ENCODE results near the gene BTF3.
A peak's percentile ranks its signal among the peaks of the same experiment; 100 is the strongest.
"Not testable (repeated sequence)": the region's sequence is repeated elsewhere in the genome, so short reads cannot be mapped to it uniquely, and the experiment has no call there.

BTF3 gene

DNA sequence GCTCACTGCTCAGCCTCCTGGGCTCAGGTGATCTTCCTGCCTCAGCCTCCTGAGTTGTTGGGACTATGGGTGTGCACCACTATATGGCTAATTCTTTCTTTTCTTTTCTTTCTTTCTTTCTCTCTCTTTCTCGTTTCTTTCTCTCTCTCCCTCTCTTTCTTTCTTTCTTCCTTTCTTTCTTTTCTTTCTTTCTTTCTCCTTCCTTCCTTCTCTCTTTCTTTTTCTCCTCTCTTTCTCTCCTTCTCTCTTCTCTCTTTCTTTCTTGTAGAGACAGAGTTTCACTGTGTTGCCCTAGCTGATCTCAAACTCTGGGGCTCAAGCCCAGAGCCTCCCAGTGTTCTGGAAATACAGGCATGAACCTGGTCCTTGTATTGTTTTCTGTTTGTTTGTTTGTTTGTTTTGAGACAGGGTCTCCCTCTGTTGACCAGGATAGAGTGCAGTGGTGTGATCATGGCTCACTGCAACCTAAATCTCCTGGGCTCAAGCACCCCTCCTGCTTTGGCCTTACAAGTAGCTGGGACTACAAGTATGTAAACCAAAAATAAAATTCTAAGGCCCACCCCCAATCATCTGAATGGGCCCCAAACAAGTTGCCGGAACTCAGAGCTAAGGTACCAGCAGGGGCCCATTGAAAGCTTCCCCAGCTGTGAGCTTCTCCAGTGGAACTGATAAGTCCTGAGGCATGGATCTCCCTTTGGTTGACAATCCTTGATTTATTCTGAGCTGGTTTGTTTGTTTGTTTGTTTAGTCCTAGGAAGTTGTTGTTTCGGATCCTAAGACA is 11.9 kb upstream of the BTF3 start:
- no peak for DNase-seq (ENCODE audit: low read depth)

- not testable (repeated sequence) for DNase-seq (ENCODE audit: low read depth)
These were observed 11.0 kb upstream of the BTF3 start for GRCh38 chr5:73487257-73487656.

DNA sequence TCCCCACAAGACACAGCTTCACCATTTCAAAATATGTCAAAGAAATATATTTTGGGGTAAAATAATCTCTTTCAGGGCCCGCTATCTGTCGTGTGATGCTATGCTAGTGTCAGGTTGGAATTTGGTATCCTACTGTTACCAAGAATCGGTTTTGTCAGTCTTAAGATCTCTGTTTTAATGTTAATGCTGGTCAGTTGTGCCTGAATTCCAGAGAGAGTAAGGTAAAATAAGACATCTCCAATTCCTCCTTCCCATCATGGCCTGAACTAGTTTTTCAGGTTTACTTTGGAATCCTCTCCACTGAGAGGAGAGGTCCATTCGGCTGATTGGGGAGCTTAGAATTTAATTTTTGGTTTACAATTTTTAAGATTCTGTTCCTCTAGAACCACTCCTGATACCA is 10.4 kb upstream of the BTF3 start:
- no peak for DNase-seq (ENCODE audit: low read depth)

GRCh38 chr5:73488806-73489205 is 9.4 kb upstream of the BTF3 start:
- DNase-seq (ENCODE audit: low read depth), result no peak

GRCh38 chr5:73490088-73490487 is 8.2 kb upstream of the BTF3 start:
- DNase-seq (ENCODE audit: low read depth), result no peak

DNA sequence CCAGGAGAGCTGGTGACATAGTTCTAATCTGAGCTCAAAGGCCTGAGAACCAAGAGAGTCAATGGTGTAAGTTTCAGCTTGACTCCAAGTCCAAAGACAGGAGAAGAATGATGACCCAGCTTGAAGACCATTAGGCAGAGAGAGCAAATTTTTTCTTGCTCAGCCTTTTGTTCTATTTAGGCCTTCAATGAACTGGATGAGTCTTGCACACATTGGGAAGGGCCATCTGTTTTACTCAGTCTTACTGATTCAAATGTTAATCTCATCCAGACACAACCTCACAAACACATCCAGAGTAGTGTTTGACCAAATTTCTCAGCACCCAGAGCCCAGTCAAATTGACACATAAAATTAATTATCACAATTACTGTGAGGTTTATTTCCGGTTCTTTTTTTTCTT is 7.1 kb upstream of the BTF3 start:
- DNase-seq (ENCODE audit: low read depth), result no peak

GRCh38 chr5:73493421-73493820 is 4.8 kb upstream of the BTF3 start:
- DNase-seq (ENCODE audit: low read depth), result no peak

GRCh38 chr5:73494721-73495120 is 3.5 kb upstream of the BTF3 start:
- no peak for DNase-seq (ENCODE audit: low read depth)

DNA sequence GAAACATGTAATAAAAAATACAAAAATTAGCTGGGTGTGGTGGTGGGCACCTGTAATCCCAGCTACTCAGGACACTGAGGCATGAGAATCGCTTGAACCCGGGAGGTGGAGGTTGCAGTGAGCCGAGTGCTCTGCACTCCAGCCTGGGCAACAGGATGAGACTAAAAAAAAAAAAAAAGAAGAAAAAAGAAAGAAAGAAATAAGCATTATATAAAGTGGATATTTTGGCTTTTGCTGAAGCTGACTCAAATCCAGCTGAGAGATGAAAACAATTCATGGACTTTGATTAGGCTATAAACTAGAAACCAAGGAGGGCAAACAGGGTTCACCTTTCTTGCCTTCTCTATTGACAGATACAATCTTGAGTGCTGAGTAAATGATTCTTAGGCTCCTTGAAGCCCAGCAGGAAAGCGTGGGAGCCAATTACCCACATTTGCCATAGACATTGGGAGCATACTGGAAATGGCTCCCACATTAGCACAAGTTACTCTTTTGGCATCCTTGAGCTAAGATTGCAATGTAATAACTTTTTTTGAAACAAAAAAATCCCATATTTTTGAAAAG is 2.4 kb upstream of the BTF3 start:
- no peak for DNase-seq (ENCODE audit: low read depth)

GRCh38 chr5:73496984-73497457 is 1.2 kb upstream of the BTF3 start:
- no peak for DNase-seq (ENCODE audit: low read depth)

- DNase-seq (ENCODE audit: low read depth), result no peak
These were observed 665 bp upstream of the BTF3 start for GRCh38 chr5:73497497-73498056.

DNA sequence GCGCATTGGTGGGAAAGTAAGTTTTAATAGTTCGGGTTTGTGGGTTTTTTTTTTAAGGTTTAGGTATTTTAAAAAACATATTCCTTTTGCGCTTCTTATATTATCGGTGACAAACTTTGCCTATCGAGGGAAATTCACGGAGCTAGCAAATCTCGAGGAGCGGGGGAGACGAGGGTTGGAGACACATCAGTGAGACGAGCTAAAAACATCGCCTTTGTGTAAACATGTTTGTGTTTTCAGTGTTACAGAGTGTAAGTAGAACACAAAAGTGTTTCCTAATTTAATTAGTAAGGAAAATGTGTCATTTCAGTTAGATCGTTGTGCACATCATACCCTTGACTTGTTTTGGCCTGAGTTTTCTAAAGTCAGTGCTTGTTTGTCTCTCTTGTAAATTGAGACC is 945 bp downstream of the BTF3 start:
- DNase-seq (ENCODE audit: low read depth), result no peak

DNA sequence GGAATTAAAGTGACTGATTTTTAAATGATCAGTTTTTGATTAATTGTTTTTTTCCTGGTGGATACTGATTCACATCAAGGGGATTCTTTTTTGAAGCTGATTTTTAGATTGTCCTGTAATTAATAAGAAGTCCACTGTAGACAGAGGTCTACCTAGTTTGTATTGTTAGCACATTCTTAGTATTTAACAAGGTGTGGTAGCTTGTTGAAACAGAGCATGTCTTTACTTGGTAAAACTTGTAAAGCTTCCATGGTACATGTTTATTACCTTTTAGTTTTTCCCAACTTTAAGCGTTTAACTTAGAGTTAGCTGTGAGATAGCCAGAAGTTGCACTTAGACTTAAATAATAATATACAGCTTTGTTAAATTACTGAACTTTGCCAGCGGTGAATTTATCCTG is 1.5 kb downstream of the BTF3 start:
- DNase-seq (ENCODE audit: low read depth), result no peak

GRCh38 chr5:73501406-73501805 is 3.2 kb downstream of the BTF3 start:
- no peak for DNase-seq (ENCODE audit: low read depth)

GRCh38 chr5:73506459-73506955 is 8.3 kb downstream of the BTF3 start:
- DNase-seq (ENCODE audit: low read depth), result no peak

GRCh38 chr5:73507062-73507461 is 8.8 kb downstream of the BTF3 start:
- no peak for DNase-seq (ENCODE audit: low read depth)

DNA sequence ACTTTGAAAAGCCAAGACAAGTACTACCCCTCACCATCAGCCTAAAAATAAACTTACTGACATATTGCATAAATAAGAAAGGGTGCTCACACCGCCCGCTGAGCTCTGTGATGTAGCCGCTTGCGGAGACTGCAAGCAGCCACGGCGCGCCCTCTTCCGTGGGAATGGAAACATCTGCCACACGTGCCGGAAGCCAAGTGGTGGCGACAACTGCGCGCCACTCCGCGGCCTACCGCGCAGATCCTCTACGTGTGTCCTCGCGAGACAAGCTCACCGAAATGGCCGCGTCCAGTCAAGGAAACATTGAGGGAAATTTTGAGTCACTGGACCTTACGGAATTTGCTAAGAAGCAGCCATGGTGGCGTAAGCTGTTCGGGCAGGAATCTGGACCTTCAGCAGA is 10.3 kb downstream of the BTF3 start:
- DNase-seq (ENCODE audit: low read depth), result not testable (repeated sequence)

DNA sequence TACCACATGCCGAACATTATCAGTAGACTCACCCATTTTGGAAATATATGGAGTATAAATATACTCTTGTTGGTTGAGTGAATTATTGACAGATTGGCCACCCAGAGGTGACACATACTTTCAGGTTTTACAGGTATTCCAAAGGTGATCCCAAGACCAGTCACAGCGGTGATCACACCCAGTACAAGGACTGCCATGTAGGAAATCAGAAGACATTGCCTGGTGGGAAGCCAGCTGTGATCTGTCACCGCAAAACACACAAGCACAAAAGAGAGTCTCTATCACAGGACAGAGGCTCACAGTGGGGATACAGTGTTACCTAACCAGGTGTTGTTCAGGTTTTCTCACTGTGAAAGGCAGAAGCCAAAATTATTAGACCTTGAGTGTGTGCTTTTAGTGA is 15.8 kb downstream of the BTF3 start:
- no peak for DNase-seq (ENCODE audit: low read depth)

GRCh38 chr5:73514418-73514817 is 16.2 kb downstream of the BTF3 start:
- DNase-seq (ENCODE audit: low read depth), result no peak

GRCh38 chr5:73515232-73515631 is 17.0 kb downstream of the BTF3 start:
- DNase-seq (ENCODE audit: low read depth), result no peak

GRCh38 chr5:73519531-73520283 is 21.5 kb downstream of the BTF3 start:
- peak; percentile 7 for DNase-seq (ENCODE audit: low read depth)

- no peak for DNase-seq (ENCODE audit: low read depth)
These were observed 24.7 kb downstream of the BTF3 start for GRCh38 chr5:73522989-73523388.

- no peak for DNase-seq (ENCODE audit: low read depth)
These were observed 25.6 kb downstream of the BTF3 start for GRCh38 chr5:73523861-73524260.
